H1 (cell line): ENCODE results near the gene FLRT2. TPM values are rescaled to one million over a fixed set of nuclear protein-coding genes. Genes with fewer than 3 reads are reported as not detected.

Source experiments
- CBX5 ChIP-seq: fragments of 300-800, 300-1000 bp; sonication (generic); IDR thresholded peaks from 2 replicates; pipeline ENCODE4 v1.7.1; 2016; ENCODE audit warnings: antibody characterized with exemption, low read length, low read depth
- SRF ChIP-seq: IDR thresholded peaks from 2 replicates; pipeline ENCODE4 v1.6.1; 2011; ENCODE audit warnings: mild to moderate bottlenecking, low read depth, low read length, moderate library complexity
- polyA plus RNA-seq, 7 experiments: library from polyadenylated mRNA; depleted of rRNA in 3 of 7; stranded (reverse) in 5 of 7; unstranded in 2 of 7; fragments of >200 nt in 5 of 7; fragments of 200-250 nt in 2 of 7; gene quantifications; 1 replicate in 5 of 7; 2 replicates in 1 of 7; 4 replicates in 1 of 7; pipeline versions ENCODE4 v1.2.1 to v1.2.3, GENCODE V29; 2011 to 2013; ENCODE audit warnings: missing spikeins in 2 of 7, mixed read lengths in 2 of 7
- total RNA-seq: library from RNA; stranded (reverse); fragmentation: NEBNext Ultra II Directional; extraction: Animal tissue kit (Norgen Biotek cat#: 25700); gene quantifications from 2 replicates; pipeline ENCODE4 v1.2.1, GENCODE V29; 2021

Gene FLRT2
- total and polyA plus RNA-seq, 2 of the 8 experiments (the other 6 are each of a cell fraction or from before 2014, with no cell fraction given) = 2.4 to 6.9 TPM

- TF ChIP-seq CBX5 = no peak
- TF ChIP-seq SRF = no peak
These were observed at the start of gene FLRT2 (continued) for GRCh38 chr14:85529803-85530574.
